UCSD-AML1 (cell line): ENCODE measurements around the gene EREG.
"Not testable (repeated sequence)": the region's sequence is repeated elsewhere in the genome, so short reads cannot be mapped to it uniquely, and the experiment has no call there.

ENCODE experiments used
- DNase-seq: peaks from one replicate; lab custom pipeline; 2025; ENCODE audit not compliant: unreplicated experiment; lab: John Stamatoyannopoulos, UW

EREG gene

GRCh38 chr4:74387790-74388189 lies 22.8 kb downstream of the EREG start:
- no peak for DNase-seq

- no peak for DNase-seq
These were observed 24.5 kb downstream of the EREG start for GRCh38 chr4:74389494-74389893.

- no peak for DNase-seq
These were observed 25.7 kb downstream of the EREG start for GRCh38 chr4:74390677-74391076.

GRCh38 chr4:74391346-74391745 lies 26.4 kb downstream of the EREG start:
- DNase-seq = no peak

- DNase-seq = no peak
These were observed 27.0 kb downstream of the EREG start for GRCh38 chr4:74391890-74392475.

- DNase-seq = no peak
These were observed 29.7 kb downstream of the EREG start for GRCh38 chr4:74394476-74395136.

GRCh38 chr4:74395633-74396032 lies 30.7 kb downstream of the EREG start:
- no peak for DNase-seq

GRCh38 chr4:74397748-74398426 lies 32.9 kb downstream of the EREG start:
- DNase-seq = no peak

GRCh38 chr4:74398894-74399589 lies 34.1 kb downstream of the EREG start:
- not testable (repeated sequence) for DNase-seq

GRCh38 chr4:74400395-74400794 lies 35.5 kb downstream of the EREG start:
- no peak for DNase-seq

GRCh38 chr4:74402692-74403456 lies 37.9 kb downstream of the EREG start:
- no peak for DNase-seq

GRCh38 chr4:74407891-74408290 lies 42.9 kb downstream of the EREG start:
- DNase-seq = no peak

- no peak for DNase-seq
These were observed 43.7 kb downstream of the EREG start for GRCh38 chr4:74408639-74409038.

- DNase-seq = no peak
These were observed 45.3 kb downstream of the EREG start for GRCh38 chr4:74410272-74410671.

GRCh38 chr4:74412225-74412624 lies 47.3 kb downstream of the EREG start:
- DNase-seq = no peak

GRCh38 chr4:74413265-74413664 lies 48.3 kb downstream of the EREG start:
- no peak for DNase-seq

- no peak for DNase-seq
These were observed 49.3 kb downstream of the EREG start for GRCh38 chr4:74414149-74414809.

GRCh38 chr4:74415602-74416300 lies 50.8 kb downstream of the EREG start:
- DNase-seq = no peak

- no peak for DNase-seq
These were observed 53.2 kb downstream of the EREG start for GRCh38 chr4:74418063-74418670.

GRCh38 chr4:74420863-74421262 lies 55.9 kb downstream of the EREG start:
- DNase-seq = no peak
